GM23338 (cell line): Measurements from ENCODE around the gene ACD.

Source experiments
- EZH2 ChIP-seq: fragments of 200-600 bp; sonication (generic); IDR thresholded peaks from one replicate; pipeline ENCODE4 v1.8.0; 2017; ENCODE audit warnings: antibody characterized with exemption, mild to moderate bottlenecking, low read depth; ENCODE audit not compliant: unreplicated experiment
- EZH2phosphoT487 ChIP-seq: fragments of 200-600 bp; sonication (generic); IDR thresholded peaks from one replicate; pipeline ENCODE4 v1.8.1; 2018; ENCODE audit warnings: antibody characterized with exemption; ENCODE audit not compliant: unreplicated experiment
- JUNB ChIP-seq: IDR thresholded peaks from one replicate; pipeline ENCODE4 v1.6.1; 2016; ENCODE audit warnings: antibody characterized with exemption; ENCODE audit not compliant: unreplicated experiment
- POLR2AphosphoS5 ChIP-seq: IDR thresholded peaks from 2 replicates; pipeline ENCODE4 v1.6.1; 2016; ENCODE audit warnings: antibody characterized with exemption, low read depth
- TF ChIP-seq, protein P1 (sequence below), 2 experiments: fragments of 200-600 bp in 1 of 2; sonication (generic) in 1 of 2; conservative IDR thresholded peaks; 2 replicates each; pipeline versions ENCODE4 v1.5.1 to v1.6.1; 2016 to 2017; ENCODE audit warnings: antibody characterized with exemption in 2 of 2, low read depth in 2 of 2, mild to moderate bottlenecking in 2 of 2, moderate library complexity in 1 of 2
- TF ChIP-seq, protein P2 (sequence below): IDR thresholded peaks from one replicate; pipeline ENCODE4 v1.6.1; 2018; ENCODE audit warnings: antibody characterized with exemption; ENCODE audit not compliant: unreplicated experiment

DNA sequence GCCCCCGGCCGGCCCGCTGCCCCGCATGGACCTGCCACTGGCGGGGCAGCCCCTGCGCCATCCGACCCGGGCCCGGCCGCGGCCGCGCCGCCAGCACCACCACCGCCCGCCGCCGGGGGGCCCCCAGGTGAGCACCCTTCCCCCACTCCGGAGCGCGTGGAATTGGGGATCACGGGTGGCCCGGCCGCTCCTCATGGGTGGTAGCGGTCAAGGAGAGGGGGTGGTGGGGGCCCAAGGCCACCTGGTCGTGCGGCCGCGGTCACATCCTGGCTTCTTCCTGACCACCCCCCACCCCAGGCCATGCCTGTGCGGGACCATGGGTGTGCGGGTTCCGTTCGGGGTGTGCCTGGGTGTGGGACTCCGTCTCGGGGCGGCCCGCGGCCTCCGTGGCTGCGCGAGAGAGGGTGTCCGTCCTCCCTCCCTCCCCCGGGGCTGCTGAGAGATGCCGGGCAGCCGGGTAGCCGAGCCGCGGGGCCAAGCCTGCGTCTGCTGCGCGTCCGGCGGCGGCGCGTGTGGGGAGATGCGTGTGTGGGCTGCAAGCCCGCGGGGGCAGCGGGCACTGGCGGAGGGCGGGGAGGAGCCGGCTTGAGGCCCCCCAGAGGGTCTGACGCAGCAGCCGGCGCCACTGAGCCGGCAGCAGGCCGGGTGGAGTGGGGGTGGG lies 6.8 kb downstream of the ACD start:
- no peak for TF ChIP-seq EZH2phosphoT487
- TF ChIP-seq, protein P1, sequence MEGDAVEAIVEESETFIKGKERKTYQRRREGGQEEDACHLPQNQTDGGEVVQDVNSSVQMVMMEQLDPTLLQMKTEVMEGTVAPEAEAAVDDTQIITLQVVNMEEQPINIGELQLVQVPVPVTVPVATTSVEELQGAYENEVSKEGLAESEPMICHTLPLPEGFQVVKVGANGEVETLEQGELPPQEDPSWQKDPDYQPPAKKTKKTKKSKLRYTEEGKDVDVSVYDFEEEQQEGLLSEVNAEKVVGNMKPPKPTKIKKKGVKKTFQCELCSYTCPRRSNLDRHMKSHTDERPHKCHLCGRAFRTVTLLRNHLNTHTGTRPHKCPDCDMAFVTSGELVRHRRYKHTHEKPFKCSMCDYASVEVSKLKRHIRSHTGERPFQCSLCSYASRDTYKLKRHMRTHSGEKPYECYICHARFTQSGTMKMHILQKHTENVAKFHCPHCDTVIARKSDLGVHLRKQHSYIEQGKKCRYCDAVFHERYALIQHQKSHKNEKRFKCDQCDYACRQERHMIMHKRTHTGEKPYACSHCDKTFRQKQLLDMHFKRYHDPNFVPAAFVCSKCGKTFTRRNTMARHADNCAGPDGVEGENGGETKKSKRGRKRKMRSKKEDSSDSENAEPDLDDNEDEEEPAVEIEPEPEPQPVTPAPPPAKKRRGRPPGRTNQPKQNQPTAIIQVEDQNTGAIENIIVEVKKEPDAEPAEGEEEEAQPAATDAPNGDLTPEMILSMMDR (conservative IDR thresholded peaks at IDR 0.05; ENCODE audit: low read depth in 2 of 2), result peak; percentile 29 to 37; a peak in 3 of 4 replicates
- TF ChIP-seq EZH2, result no peak
- TF ChIP-seq, protein P2, sequence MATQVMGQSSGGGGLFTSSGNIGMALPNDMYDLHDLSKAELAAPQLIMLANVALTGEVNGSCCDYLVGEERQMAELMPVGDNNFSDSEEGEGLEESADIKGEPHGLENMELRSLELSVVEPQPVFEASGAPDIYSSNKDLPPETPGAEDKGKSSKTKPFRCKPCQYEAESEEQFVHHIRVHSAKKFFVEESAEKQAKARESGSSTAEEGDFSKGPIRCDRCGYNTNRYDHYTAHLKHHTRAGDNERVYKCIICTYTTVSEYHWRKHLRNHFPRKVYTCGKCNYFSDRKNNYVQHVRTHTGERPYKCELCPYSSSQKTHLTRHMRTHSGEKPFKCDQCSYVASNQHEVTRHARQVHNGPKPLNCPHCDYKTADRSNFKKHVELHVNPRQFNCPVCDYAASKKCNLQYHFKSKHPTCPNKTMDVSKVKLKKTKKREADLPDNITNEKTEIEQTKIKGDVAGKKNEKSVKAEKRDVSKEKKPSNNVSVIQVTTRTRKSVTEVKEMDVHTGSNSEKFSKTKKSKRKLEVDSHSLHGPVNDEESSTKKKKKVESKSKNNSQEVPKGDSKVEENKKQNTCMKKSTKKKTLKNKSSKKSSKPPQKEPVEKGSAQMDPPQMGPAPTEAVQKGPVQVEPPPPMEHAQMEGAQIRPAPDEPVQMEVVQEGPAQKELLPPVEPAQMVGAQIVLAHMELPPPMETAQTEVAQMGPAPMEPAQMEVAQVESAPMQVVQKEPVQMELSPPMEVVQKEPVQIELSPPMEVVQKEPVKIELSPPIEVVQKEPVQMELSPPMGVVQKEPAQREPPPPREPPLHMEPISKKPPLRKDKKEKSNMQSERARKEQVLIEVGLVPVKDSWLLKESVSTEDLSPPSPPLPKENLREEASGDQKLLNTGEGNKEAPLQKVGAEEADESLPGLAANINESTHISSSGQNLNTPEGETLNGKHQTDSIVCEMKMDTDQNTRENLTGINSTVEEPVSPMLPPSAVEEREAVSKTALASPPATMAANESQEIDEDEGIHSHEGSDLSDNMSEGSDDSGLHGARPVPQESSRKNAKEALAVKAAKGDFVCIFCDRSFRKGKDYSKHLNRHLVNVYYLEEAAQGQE, result no peak
- TF ChIP-seq POLR2AphosphoS5, result no peak
- no peak for TF ChIP-seq JUNB
